ENCODE results near the gene RETREG1.
A peak's percentile ranks its signal among the peaks of the same experiment; 100 is the strongest.

Gene RETREG1, protein sequence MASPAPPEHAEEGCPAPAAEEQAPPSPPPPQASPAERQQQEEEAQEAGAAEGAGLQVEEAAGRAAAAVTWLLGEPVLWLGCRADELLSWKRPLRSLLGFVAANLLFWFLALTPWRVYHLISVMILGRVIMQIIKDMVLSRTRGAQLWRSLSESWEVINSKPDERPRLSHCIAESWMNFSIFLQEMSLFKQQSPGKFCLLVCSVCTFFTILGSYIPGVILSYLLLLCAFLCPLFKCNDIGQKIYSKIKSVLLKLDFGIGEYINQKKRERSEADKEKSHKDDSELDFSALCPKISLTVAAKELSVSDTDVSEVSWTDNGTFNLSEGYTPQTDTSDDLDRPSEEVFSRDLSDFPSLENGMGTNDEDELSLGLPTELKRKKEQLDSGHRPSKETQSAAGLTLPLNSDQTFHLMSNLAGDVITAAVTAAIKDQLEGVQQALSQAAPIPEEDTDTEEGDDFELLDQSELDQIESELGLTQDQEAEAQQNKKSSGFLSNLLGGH

GRCh38 chr5:16616536-16617273 is at the start of gene RETREG1:
TSS of gene RETREG1 (minus strand) at chr5:16616997. CDS start at chr5:16616971, 26 bp downstream.
- TF ChIP-seq, protein P1, sequence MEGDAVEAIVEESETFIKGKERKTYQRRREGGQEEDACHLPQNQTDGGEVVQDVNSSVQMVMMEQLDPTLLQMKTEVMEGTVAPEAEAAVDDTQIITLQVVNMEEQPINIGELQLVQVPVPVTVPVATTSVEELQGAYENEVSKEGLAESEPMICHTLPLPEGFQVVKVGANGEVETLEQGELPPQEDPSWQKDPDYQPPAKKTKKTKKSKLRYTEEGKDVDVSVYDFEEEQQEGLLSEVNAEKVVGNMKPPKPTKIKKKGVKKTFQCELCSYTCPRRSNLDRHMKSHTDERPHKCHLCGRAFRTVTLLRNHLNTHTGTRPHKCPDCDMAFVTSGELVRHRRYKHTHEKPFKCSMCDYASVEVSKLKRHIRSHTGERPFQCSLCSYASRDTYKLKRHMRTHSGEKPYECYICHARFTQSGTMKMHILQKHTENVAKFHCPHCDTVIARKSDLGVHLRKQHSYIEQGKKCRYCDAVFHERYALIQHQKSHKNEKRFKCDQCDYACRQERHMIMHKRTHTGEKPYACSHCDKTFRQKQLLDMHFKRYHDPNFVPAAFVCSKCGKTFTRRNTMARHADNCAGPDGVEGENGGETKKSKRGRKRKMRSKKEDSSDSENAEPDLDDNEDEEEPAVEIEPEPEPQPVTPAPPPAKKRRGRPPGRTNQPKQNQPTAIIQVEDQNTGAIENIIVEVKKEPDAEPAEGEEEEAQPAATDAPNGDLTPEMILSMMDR (IDR thresholded peaks at IDR 0.05; ENCODE audit: extremely low read depth, insufficient read depth, missing control alignments): no peak
- peak; percentile 75 for DNase-seq (ENCODE audit: low spot score)
- in situ Hi-C loops (cut with MboI; ENCODE audit: low pct_unique_long_range_greater_than_20kb, low sequenced_read_pairs, unreplicated experiment): no loop called here

DNA sequence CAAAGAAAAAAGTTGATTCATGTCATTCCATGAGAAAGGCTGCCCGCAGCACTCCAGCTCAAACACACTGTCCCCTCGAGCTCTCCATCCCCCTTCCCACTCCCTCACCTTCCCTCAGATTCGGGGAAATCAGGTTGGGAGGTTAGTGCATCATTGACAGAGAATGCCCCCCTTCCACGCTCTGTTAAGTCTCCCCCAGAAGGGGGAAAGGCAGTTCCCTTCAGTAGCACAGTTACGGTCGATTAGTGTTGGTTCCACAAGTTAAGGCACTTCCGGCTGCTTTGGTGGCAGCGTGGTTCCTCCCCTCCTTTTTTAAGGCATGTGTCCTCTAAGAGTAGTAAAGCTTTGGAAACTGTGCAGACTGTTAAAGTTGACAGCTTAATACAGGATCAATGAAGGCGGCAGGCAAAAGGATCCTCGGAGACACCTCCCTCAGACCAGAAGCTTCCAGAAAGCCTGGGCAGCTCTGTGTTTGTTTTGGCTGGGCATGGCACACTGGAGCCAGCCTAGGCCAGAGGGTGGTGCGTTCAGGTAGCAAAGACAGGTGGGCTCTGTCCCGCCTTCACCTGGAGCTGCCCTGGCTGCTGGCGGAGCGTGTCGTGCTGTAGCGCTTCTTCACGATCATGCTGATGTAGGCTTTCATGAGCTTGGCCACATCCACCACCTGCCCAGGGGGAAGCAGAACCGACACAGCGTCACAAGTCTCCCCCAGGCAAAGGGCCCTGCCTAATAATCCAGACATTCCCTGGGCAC is 49.5 kb upstream of the RETREG1 start:
- in situ Hi-C loops (cut with MboI; ENCODE audit: low pct_unique_long_range_greater_than_20kb, low sequenced_read_pairs, unreplicated experiment): no loop called here
- TF ChIP-seq, protein P1 (IDR thresholded peaks at IDR 0.05; ENCODE audit: extremely low read depth, insufficient read depth, missing control alignments): no peak
- no peak for DNase-seq (ENCODE audit: low spot score)

DNA sequence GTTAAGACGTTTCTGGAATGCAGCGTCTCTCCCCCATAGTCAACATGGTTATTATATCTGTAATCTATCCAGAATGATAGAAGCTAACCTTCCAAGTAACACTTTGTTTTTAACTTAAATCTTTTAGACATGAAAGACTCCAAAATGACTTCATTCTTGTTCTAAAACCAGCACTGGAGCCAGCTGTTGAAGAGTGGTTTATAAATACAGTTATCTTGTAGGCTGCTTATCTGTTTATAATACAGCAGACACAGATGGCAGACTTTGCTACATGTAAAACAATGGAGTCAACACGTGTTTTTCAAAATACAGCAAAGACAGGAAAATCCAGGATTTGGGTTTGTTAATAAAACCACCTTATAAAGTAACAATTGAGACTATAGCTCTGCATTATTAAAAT is 48.8 kb upstream of the RETREG1 start:
- no peak for DNase-seq (ENCODE audit: low spot score)
- TF ChIP-seq, protein P1 (IDR thresholded peaks at IDR 0.05; ENCODE audit: extremely low read depth, insufficient read depth, missing control alignments): no peak
- in situ Hi-C loops (cut with MboI; ENCODE audit: low pct_unique_long_range_greater_than_20kb, low sequenced_read_pairs, unreplicated experiment): no loop called here

DNA sequence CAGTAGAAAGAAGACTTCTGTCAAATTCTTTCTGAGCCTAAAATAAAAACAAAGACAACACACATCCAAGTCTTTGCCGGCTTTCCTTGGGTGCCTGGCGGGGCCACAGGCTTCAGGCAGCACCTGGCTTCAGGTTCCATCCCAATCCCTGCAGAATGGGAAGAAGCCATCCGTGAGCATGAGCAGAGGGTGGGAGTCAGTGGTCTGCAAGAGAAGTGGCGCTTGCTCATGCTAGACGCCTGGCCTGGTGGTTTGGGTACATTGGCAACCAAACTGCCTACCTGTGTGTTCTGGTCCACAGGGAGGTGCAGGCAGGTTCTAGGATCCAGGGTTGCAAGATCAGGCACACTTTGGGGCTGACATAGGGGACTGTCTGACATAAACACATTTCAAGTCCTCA is 47.6 kb upstream of the RETREG1 start:
- in situ Hi-C loops (cut with MboI; ENCODE audit: low pct_unique_long_range_greater_than_20kb, low sequenced_read_pairs, unreplicated experiment): no loop called here

DNA sequence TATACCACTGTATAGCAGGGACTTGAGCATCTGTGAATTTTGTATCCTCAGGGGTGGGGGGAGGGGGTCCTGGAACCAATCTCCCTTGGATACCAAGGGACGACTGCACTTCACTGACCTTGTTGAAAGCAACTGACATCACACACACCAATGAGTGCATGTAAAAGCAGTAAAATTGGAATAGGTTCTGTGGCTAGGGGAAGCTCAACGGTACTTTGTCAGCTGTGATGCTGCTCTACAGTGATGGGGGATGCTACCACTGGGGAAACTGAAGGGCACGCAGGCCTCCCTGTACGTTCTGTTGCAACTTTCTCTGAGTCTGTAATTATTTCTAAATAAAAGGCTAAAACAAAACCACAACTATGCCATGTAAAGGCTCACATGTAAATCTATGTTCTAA is 47.0 kb upstream of the RETREG1 start:
- TF ChIP-seq, protein P1 (IDR thresholded peaks at IDR 0.05; ENCODE audit: extremely low read depth, insufficient read depth, missing control alignments): no peak
- no peak for DNase-seq (ENCODE audit: low spot score)
- in situ Hi-C loops (cut with MboI; ENCODE audit: low pct_unique_long_range_greater_than_20kb, low sequenced_read_pairs, unreplicated experiment): no loop called here

More for the DNA sequence above, 47.6 kb upstream of the RETREG1 start:
- TF ChIP-seq, protein P1 (IDR thresholded peaks at IDR 0.05; ENCODE audit: extremely low read depth, insufficient read depth, missing control alignments): no peak
- DNase-seq (ENCODE audit: low spot score): no peak

DNA sequence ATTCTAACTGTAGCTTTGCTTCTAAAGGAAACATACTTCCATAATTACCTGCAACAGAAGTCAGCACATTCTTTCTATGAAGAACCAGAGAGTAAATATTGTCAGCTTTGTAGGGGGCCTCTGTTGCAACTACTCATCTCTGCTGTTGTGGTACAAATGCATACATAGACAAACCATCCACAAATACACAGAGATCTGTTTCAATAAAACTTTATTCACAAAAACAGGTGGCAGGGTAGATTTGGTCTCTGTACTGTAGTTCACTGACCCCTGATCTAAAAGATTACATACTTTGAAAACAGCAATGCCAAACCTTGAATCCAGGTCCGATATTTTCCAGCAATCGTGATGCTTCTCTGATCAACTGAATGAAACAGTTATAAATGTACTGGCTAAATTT is 44.9 kb upstream of the RETREG1 start:
- DNase-seq (ENCODE audit: low spot score): no peak
- TF ChIP-seq, protein P1 (IDR thresholded peaks at IDR 0.05; ENCODE audit: extremely low read depth, insufficient read depth, missing control alignments): no peak
- in situ Hi-C loops (cut with MboI; ENCODE audit: low pct_unique_long_range_greater_than_20kb, low sequenced_read_pairs, unreplicated experiment): no loop called here
